Endometrium (tissue), 2 donors: ENCODE data around the gene TBC1D2.

ENCODE experiments used
- FAIRE-seq: peaks from 2 replicates; lab custom pipeline; 2012; peaks lifted over from hg19 to GRCh38; lab: Jason Lieb, UNC
- donor health status: control.
- donor health status: control.

TBC1D2 gene

DNA sequence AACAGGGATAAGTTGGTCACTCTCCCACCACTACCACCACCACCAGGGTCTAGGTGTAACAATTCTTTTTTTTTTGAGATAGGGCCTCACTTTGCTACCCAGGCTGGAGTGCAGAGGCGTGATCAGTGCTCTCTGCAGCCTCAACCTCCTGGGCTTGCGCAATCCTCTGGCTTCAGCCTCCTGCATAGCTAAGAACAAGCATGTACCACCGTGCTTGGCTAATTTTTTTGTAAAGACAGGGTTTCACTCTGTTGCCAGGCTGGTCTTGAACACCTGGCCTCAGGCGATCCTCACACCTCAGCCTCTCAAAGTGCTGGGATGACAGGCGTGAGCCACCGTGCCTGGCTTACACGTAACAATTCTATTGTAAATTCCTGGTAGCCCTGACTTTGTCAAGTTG, 90.5 kb downstream of the TBC1D2 start:
- no peak for FAIRE-seq

- FAIRE-seq: no peak
Measured at GRCh38 chr9:98162613-98163012, 92.8 kb downstream of the TBC1D2 start.

- no peak for FAIRE-seq
Measured at GRCh38 chr9:98161851-98162250, 93.6 kb downstream of the TBC1D2 start.

- no peak for FAIRE-seq
Measured at GRCh38 chr9:98159790-98160189, 95.7 kb downstream of the TBC1D2 start.

GRCh38 chr9:98159301-98159700, 96.1 kb downstream of the TBC1D2 start:
- FAIRE-seq: no peak

GRCh38 chr9:98158071-98158831, 97.2 kb downstream of the TBC1D2 start:
- FAIRE-seq: no peak

DNA sequence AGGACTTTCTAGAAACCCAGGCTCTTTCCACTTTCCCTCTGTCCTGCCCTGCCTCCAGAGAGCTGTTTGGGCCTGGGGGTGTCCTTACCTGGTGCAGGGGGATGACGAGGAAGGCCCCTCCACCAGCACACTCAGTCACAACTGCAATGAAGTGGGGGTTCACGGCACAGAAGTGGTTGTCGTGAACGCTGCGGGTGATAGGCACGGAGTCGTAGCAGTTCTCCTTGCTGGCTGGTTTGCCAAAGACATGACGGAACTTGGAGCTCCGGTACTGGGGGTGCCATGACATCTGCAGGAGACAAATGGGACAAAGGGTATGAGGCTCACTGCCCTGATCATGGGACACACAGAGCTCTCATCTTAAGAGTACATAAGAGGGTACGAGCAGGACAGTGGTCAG, 98.1 kb downstream of the TBC1D2 start:
- FAIRE-seq: no peak

GRCh38 chr9:98154678-98155077, 100.8 kb downstream of the TBC1D2 start:
- FAIRE-seq: no peak

GRCh38 chr9:98152526-98152925, 102.9 kb downstream of the TBC1D2 start:
- FAIRE-seq: no peak

DNA sequence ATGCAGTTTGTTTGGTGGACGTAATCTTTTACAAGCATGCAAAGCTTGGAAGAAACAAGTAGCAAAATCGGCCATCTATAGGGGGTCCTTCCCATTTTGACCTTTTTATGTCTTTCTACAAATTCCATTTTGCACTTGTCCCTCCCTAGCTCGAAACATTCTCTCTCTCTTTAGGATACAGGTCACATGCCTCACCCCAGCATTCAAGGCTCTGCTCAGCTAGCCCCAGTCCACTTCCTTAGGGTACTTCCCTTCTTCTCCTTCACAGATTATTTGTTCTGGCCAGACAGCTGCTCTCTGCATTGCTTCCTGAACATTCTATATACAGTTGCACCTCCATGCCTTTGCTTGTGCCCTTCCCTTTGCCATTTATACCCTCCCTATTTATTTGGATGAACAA, 104.7 kb downstream of the TBC1D2 start:
- FAIRE-seq: no peak

DNA sequence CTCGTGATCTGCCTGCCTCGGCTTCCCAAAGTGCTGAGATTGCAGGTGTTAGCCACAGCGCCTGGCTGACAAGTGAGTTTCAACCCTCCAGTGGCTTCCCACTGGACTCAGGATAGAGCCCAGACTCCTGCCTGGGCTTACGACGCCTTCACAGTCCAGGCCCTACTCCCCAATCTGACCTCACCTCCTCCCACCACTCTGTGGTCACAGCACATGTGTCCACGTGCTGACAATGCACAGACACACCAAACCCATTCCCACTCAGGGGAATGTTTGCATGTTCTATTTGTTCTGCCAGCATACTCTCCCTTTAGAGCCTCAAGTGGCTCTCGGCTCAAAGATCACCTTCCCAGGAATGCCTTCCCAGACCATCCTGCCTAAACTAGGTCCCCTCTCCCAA, 105.3 kb downstream of the TBC1D2 start:
- FAIRE-seq: no peak

- no peak for FAIRE-seq
Measured at GRCh38 chr9:98149422-98149821, 106.0 kb downstream of the TBC1D2 start.
